NT2/D1 (cell line): Measurements from ENCODE around the gene THPO.

Experiments used
- DNase-seq: peaks from one replicate; pipeline ENCODE4 v3.0.0-alpha.2; 2011; ENCODE audit warnings: low read depth, low spot score
- H3K27me3 ChIP-seq: 2 replicates; pipeline ENCODE4 v1.6.0; 2011; ENCODE audit warnings: mild to moderate bottlenecking; ENCODE audit not compliant: insufficient read length, insufficient read depth
- H3K36me3 ChIP-seq: 2 replicates; pipeline ENCODE4 v1.6.1; 2011; ENCODE audit warnings: mild to moderate bottlenecking, low read length, mixed read lengths; ENCODE audit not compliant: insufficient read depth, insufficient read length
- H3K4me1 ChIP-seq: 2 replicates; pipeline ENCODE4 v1.5.1; 2011; ENCODE audit not compliant: insufficient read depth, insufficient read length
- H3K4me3 ChIP-seq: 2 replicates; pipeline ENCODE4 v1.5.1; 2011; ENCODE audit warnings: low read depth; ENCODE audit not compliant: insufficient read length
- H3K9ac ChIP-seq: 2 replicates; pipeline ENCODE4 v1.6.0; 2011; ENCODE audit warnings: low read depth; ENCODE audit not compliant: insufficient read length
- H3K9me3 ChIP-seq: 2 replicates; pipeline ENCODE4 v1.5.1; 2011; ENCODE audit warnings: mild to moderate bottlenecking, low read length; ENCODE audit not compliant: insufficient read depth
- SUZ12 ChIP-seq: IDR thresholded peaks from 2 replicates; pipeline ENCODE4 v1.6.1; 2011; ENCODE audit not compliant: insufficient read length, insufficient read depth; ENCODE audit errors: extremely low read depth
- YY1 ChIP-seq: IDR thresholded peaks from 2 replicates; pipeline ENCODE4 v1.6.1; 2011; ENCODE audit not compliant: insufficient read length, insufficient read depth
- ZNF274 ChIP-seq: IDR thresholded peaks from 2 replicates; pipeline ENCODE4 v1.6.1; 2011; ENCODE audit warnings: mild to moderate bottlenecking, low read depth, low read length

The THPO gene

DNA sequence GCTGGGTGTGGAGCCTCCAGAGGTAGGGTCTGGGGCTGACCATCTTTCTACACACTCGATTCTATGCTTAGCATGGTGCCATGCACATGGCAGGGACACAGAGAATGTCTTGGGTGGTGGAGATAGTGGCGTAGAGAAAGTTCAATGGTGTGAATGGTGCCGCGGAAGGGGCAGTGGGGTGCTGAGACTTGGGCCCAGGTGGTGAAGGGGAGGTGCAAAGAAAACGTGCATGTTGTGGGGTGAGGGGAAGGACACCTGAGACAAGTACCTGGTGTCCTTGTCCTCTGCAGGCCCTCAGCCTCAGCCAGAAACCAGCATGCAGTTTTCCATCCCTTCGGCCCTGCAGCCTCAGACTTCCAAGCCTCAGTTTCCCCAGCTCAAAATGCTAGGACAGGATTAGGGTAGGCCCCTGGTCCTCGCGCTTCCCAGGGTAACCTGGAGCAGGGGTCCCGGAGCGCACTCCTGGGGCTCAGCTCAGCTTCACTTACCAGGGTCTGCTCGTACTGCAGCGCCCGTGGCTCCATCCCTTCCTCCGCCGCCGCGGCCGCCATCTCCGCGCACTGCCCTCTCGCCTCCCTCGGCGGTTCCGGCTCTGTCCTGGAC is 17.0 kb downstream of the THPO start:
- DNase-seq = no peak
- H3K4me3 ChIP-seq = peak overlapping the region; percentile 94
- H3K36me3 ChIP-seq = peaks cover 52% of the 10 kb centered on the region
- H3K4me1 ChIP-seq = peaks cover 17% of the 10 kb centered on the region
- TF ChIP-seq ZNF274 (no peak), YY1 (no peak), SUZ12 (no peak)
- no peaks in the 10 kb centered on the region for H3K9me3 ChIP-seq
- no peaks in the 10 kb centered on the region for H3K27me3 ChIP-seq
- H3K9ac ChIP-seq = peak overlapping the region; percentile 92

DNA sequence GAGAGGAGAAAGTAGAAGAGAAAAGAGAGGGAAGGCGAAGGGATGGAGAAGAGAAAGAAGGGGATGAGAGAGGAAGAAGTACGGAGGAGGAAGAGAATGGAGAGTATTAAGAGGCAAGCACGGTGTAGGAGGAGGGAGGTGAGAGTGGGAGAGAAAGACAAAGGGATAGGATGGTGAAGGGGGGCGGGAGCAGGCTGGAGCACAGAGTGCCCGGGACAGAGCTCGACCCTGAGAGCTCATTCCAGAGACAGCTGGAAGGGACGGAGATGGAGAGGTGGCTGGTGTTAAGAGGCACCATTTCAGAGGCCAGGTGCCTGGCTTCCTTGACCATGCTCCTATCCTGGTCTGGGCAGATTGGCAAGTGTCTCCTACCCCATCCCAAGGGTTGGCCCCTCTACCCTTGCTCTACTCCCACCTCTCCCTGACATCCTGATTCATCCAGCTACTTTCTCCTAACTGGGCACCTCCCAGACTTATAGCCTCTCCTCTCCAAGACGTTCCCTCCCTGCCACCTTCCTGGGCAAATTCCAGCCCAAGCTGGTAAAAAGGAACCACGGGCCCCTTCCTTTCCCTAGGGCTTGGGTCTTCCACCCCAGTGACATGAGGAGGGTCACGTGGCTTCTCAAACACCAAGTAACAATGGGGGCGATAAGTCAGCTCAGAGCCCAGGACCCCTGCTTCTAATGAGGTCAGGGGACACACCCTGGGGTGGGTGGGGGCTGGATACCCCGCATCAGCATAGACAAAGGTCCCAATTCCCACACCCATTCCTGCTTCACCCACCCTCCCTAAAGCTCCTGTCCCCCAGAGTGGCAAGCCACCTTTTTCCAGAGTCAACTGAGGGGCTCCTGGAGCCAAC is 17.7 kb downstream of the THPO start:
- no peak for TF ChIP-seq YY1
- TF ChIP-seq ZNF274 = no peak
- no peak for TF ChIP-seq SUZ12
- peaks cover 17% of the 10 kb centered on the region for H3K4me1 ChIP-seq
- H3K9ac ChIP-seq = peak overlapping the region; percentile 92
- H3K36me3 ChIP-seq = peaks cover 54% of the 10 kb centered on the region
- no peaks in the 10 kb centered on the region for H3K27me3 ChIP-seq
- no peaks in the 10 kb centered on the region for H3K9me3 ChIP-seq
- DNase-seq = no peak
- H3K4me3 ChIP-seq = peak overlapping the region; percentile 94

DNA sequence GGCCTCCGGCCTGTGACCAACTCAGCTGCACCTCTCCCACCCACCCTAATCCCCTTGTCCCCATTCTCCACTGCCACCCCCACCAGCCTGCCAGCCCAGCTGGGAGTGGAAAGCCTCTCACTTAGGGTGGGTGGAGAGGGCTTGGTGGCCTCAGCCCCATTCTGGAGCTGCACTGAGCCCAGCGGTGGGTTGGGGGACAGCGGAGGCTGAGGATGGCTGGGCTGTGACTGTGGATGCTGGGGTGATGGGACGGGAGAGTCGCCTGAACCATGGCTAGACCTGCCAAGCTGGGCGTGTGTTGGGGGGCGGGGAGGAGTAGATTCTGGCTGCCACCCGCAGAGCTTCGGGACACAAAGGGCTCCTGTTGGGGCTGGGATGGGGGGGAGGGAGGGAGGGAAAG is 18.4 kb downstream of the THPO start:
- no peak for DNase-seq
- no peaks in the 10 kb centered on the region for H3K27me3 ChIP-seq
- peaks cover 54% of the 10 kb centered on the region for H3K36me3 ChIP-seq
- no peaks in the 10 kb centered on the region for H3K9me3 ChIP-seq
- H3K4me1 ChIP-seq = peaks cover 22% of the 10 kb centered on the region
- TF ChIP-seq YY1 (no peak), SUZ12 (no peak), ZNF274 (no peak)
- peak overlapping the region; percentile 43 for H3K9ac ChIP-seq
- H3K4me3 ChIP-seq = no peak overlapping the region

DNA sequence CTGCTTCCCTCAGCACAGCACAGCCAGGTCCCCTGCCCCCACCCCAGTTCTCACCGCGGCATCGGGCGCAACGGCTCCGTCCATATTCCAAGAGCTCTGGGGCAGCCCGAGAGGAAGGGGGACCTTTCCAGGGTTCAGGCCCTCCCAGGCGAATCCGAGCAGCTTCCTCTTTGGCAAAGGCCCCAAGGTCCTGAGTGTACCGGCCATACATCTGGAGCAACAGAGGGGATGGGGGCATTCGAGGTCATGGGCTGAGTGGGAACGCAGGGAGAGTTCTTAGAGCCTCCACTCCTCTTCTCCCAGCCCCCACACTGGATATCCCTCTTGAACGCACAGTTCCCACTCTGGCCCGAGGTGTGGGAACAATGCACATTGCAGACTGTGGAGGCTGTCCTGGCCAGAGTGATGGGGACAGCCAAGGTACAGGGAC is 19.1 kb downstream of the THPO start:
- no peak overlapping the region for H3K4me3 ChIP-seq
- H3K9me3 ChIP-seq = no peaks in the 10 kb centered on the region
- peak overlapping the region; percentile 43 for H3K9ac ChIP-seq
- DNase-seq = no peak
- no peaks in the 10 kb centered on the region for H3K27me3 ChIP-seq
- H3K4me1 ChIP-seq = peaks cover 25% of the 10 kb centered on the region
- H3K36me3 ChIP-seq = peaks cover 54% of the 10 kb centered on the region
- no peak for TF ChIP-seq SUZ12
- TF ChIP-seq ZNF274 = no peak
- TF ChIP-seq YY1 = no peak

DNA sequence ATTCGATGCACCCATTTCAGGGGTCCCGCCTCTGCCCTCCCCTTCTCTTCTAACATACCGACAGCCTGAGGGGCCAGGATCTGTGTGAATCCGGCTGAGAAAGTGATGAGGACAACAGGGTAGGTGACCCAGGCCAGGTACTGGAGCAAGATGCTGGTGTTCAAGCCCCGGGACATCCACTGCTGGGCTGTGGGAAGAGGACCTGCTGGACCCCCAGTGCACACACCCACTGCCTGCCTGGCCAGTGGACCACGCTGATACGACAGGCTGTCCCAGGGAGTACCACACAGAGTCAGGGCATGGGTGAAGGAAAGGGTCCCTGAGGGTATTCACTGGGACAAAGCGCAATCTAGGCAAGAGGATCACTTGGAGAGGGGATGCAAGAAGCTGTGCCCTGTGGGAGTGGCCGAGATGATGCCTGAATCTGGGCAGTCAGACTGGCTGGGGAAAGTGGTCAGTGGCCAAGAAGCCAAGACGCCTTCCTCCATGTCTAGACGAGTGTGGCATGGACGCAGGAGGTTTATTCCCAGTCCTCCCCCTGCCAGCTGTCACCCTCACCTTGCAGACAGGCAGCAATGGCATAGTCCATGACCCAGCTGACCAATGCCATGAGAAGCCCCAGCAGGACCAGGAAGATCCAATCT is 19.8 kb downstream of the THPO start:
- no peak overlapping the region for H3K4me3 ChIP-seq
- no peaks in the 10 kb centered on the region for H3K27me3 ChIP-seq
- peaks cover 29% of the 10 kb centered on the region for H3K4me1 ChIP-seq
- no peak for DNase-seq
- TF ChIP-seq YY1 = no peak
- H3K9me3 ChIP-seq = no peaks in the 10 kb centered on the region
- no peak overlapping the region for H3K9ac ChIP-seq
- H3K36me3 ChIP-seq = peaks cover 55% of the 10 kb centered on the region

DNA sequence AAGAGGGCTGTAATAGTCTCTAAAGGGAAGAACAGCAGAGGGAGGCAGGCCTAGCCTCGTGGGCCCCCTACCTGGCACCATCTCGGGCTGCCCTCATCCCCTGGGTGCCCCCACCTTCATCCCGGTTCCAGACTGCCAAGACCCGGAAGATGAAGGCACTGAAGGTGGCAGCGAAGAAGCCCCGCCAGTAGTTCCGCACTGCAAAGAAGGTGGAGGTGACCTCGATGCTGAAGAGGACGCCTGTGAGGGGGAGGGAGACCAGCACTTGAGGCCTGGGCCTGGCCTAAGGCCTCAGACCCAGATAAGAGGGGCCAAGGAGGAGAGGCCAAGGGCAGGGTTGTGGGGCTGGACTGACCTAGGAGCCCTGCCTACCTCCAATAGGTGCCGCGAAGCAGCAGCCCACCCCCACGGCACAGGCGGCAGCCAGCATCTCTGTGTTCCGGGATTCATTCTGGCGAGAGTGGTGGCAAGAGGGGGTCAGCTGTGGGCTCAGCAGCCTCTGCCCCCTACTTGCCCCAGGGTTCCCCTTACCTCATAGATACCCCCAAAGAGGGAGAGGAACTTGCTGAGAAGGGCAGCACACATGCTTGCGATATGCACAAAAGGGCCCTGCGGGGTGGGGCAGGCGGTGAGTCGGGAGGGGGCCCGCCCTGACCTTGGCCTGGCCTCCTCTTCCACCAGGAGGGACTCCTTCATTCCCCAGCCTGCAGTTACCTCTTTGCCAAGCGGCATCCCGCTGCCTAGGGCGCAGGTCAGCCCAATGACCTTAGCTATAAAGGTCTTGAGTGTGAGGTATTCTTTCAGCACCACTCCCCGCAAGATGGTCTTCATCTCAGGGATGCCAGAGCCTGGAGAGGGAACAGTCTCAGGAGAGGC is 20.5 kb downstream of the THPO start:
- no peak for DNase-seq
- no peaks in the 10 kb centered on the region for H3K27me3 ChIP-seq
- peaks cover 29% of the 10 kb centered on the region for H3K4me1 ChIP-seq
- TF ChIP-seq SUZ12 (no peak), YY1 (no peak), ZNF274 (no peak)
- H3K9me3 ChIP-seq = no peaks in the 10 kb centered on the region
- H3K9ac ChIP-seq = no peak overlapping the region
- H3K4me3 ChIP-seq = no peak overlapping the region
- peaks cover 62% of the 10 kb centered on the region for H3K36me3 ChIP-seq
